ENCODE results near the gene MRNIP.

MRNIP gene

DNA sequence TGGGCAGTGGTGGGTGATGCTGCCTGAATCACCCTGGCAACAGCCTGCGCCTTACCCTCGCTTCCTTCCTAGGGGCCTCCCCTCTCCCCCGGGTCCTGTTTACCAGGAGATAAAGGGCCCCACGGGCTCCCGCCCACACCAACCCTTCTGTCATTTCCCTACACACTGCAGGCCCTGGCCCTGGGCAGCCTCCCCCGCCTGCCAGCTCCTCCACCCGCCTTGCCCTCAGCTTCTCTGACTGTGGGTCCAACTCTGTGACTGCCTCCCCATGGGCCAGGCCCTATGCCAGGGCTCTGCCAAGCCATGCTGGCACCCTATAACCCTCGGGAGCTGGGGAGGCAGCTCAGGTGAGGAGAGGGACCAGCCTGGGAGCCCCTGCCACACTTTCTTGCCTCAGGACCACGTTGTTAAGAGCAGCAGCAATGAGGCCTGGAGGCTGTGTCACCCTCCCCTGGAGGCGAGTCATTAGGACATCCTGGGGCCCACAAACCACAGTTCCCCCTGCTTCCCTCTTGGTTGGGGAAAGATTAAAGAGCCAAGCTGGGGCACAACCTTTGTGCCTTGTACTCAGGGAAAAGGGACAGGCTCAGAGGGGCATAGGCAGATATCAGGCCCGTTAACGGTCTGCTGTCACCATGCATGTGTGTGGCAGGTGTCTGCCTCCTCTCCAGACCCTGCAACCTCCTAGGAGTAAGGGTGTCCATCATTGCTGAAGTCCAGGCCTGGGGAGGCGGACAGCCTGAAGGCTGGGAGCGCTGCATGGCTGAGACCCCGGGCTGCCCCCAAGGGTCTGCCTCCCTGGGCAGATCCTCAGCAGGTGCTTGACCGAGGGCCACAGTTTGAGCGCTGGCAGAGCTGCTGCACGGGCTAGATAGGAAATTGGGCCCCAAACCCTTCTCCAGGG lies 54.7 kb downstream of the MRNIP start:
- TF ChIP-seq, protein P1, sequence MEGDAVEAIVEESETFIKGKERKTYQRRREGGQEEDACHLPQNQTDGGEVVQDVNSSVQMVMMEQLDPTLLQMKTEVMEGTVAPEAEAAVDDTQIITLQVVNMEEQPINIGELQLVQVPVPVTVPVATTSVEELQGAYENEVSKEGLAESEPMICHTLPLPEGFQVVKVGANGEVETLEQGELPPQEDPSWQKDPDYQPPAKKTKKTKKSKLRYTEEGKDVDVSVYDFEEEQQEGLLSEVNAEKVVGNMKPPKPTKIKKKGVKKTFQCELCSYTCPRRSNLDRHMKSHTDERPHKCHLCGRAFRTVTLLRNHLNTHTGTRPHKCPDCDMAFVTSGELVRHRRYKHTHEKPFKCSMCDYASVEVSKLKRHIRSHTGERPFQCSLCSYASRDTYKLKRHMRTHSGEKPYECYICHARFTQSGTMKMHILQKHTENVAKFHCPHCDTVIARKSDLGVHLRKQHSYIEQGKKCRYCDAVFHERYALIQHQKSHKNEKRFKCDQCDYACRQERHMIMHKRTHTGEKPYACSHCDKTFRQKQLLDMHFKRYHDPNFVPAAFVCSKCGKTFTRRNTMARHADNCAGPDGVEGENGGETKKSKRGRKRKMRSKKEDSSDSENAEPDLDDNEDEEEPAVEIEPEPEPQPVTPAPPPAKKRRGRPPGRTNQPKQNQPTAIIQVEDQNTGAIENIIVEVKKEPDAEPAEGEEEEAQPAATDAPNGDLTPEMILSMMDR (IDR thresholded peaks at IDR 0.05; ENCODE audit: low read depth, low read length, missing control alignments): no peak
- peak overlapping the region; percentile 76 for H3K4me3 ChIP-seq (replicated peaks; ENCODE audit: low read depth, low read length)
- DNase-seq (ENCODE audit: extremely low read depth, low read depth): no peak

DNA sequence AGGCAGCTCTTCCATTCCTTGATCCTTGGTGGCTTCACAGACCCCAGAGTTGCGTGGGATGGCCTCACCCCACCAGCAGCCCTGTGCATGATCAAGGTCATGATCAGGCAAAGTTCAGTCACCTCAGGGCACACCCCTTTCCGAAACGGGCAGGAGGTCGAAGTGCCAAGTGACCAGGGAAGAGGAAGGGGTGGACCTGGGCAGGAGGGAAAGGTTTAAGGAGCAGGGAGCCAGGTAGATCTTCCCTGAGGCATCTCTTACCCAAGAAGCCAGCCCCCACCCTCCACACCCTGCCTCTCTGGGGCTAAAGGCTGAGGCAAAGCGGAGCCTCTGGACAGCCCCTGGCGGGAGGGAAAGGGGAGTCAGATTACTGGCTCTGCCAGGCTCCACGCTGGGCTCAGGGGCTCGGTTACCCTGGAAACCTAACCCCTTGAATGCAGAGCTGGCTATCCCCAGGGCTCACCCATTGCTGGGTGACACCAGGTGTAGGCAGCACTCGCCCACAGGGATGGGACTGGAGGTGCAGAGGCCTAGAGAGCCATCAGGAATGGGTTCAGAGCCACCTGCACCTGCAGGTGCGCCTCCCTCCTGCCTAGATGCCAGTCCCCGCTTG lies 55.6 kb downstream of the MRNIP start:
- TF ChIP-seq, protein P1 (IDR thresholded peaks at IDR 0.05; ENCODE audit: low read depth, low read length, missing control alignments): no peak
- DNase-seq (ENCODE audit: extremely low read depth, low read depth): no peak
- H3K4me3 ChIP-seq (replicated peaks; ENCODE audit: low read depth, low read length): no peak overlapping the region

GRCh38 chr5:179802207-179802883 lies 56.3 kb downstream of the MRNIP start:
- TF ChIP-seq, protein P1 (IDR thresholded peaks at IDR 0.05; ENCODE audit: low read depth, low read length, missing control alignments): no peak
- no peak for DNase-seq (ENCODE audit: extremely low read depth, low read depth)
- H3K4me3 ChIP-seq (replicated peaks; ENCODE audit: low read depth, low read length): no peak overlapping the region

GRCh38 chr5:179801304-179802206 lies 57.1 kb downstream of the MRNIP start:
- TF ChIP-seq, protein P1 (IDR thresholded peaks at IDR 0.05; ENCODE audit: low read depth, low read length, missing control alignments): peak; percentile 63
- H3K4me3 ChIP-seq (replicated peaks; ENCODE audit: low read depth, low read length): no peak overlapping the region
- DNase-seq (ENCODE audit: extremely low read depth, low read depth): no peak

DNA sequence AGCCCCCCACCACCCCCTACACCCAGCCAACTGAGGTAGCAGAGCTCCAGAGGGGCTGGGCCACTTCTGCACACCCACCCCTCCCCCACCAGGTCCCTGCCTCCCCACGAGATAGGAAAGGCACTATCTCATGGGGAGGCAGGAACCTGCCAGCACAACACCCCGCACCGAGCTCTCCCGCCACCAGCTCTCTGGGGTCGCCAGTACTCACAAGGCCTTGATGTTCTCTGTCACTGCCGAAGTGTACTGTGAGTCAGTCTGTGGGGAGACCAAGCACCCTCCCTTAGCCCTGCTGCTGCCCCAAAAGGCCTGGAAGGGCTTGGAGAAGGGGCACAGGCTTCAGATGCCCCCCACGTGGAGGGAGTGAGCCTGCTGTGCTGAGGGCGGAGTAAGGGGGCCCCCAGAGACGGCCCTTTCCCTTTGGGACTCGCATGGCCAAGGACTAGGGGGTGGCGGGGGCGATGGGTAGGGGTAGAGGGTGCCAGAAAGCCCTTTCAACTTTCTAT lies 57.9 kb downstream of the MRNIP start:
- no peak overlapping the region for H3K4me3 ChIP-seq (replicated peaks; ENCODE audit: low read depth, low read length)
- TF ChIP-seq, protein P1 (IDR thresholded peaks at IDR 0.05; ENCODE audit: low read depth, low read length, missing control alignments): no peak
- no peak for DNase-seq (ENCODE audit: extremely low read depth, low read depth)
